ENCODE measurements around the gene ZNF865.

The ZNF865 gene

DNA sequence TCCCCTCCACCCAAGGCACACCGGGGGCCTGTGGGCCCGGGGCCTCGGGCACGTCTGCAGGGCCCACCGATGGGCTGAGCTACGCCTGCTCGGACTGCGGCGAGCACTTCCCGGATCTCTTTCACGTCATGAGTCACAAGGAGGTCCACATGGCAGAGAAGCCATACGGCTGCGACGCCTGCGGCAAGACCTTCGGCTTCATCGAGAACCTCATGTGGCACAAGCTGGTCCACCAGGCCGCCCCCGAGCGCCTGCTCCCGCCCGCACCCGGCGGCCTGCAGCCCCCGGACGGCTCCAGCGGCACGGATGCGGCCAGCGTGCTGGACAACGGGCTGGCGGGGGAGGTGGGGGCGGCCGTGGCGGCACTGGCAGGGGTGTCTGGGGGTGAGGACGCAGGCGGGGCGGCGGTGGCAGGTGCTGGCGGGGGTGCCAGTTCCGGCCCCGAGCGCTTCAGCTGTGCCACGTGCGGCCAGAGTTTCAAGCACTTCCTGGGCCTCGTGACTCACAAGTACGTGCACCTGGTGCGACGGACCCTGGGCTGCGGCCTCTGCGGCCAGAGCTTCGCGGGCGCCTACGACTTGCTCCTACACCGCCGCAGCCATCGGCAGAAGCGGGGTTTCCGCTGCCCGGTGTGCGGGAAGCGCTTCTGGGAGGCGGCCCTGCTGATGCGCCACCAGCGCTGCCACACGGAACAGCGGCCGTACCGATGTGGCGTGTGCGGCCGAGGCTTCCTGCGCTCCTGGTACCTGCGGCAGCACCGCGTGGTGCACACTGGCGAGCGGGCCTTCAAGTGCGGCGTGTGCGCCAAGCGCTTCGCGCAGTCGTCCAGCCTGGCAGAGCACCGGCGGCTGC, 10.3 kb downstream of the ZNF865 start:
- TF ChIP-seq, protein P1, sequence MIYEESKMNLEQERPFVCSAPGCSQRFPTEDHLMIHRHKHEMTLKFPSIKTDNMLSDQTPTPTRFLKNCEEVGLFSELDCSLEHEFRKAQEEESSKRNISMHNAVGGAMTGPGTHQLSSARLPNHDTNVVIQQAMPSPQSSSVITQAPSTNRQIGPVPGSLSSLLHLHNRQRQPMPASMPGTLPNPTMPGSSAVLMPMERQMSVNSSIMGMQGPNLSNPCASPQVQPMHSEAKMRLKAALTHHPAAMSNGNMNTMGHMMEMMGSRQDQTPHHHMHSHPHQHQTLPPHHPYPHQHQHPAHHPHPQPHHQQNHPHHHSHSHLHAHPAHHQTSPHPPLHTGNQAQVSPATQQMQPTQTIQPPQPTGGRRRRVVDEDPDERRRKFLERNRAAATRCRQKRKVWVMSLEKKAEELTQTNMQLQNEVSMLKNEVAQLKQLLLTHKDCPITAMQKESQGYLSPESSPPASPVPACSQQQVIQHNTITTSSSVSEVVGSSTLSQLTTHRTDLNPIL (CRISPR knock-in tag; IDR thresholded peaks at IDR 0.05; ENCODE audit: low read depth): no peak
- ATAC-seq: no peak

DNA sequence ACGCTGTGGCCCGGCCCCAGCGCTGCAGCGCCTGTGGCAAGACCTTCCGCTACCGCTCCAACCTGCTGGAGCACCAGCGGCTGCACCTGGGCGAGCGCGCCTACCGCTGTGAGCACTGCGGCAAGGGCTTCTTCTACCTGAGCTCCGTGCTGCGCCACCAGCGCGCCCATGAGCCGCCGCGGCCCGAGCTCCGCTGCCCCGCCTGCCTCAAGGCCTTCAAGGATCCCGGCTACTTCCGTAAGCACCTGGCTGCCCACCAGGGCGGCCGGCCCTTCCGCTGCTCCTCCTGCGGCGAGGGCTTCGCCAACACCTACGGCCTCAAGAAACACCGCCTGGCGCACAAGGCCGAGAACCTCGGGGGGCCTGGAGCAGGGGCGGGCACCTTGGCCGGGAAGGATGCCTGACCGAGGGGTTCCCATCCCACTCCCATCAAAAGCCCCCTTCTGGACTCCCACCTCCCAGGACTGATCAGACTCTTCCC, 11.0 kb downstream of the ZNF865 start:
- no peak for TF ChIP-seq BACH2 (CRISPR knock-in tag; IDR thresholded peaks at IDR 0.05; ENCODE audit: borderline replicate concordance)
- TF ChIP-seq ARNTL (CRISPR knock-in tag; IDR thresholded peaks at IDR 0.05; ENCODE audit: borderline replicate concordance, low read depth): no peak
- no peak for ATAC-seq

DNA sequence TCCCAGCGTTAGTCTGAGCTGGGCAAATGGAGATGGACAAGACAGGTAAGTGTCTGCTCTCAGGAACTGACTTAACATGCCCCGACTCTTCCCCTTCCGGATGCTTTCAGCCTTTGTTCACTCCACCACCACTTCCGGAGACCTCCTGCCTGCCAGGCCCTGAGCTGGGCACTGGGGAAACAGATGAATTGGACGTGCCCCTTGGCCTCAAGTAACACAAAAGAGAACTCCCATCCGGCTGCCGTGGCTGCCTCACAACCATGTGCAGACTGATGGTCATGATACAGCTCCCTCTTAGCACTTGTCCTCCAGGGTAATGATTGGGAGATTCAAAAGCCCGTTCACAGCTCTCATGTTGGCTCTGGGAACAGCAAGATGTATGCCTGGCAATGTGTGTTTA, 12.0 kb downstream of the ZNF865 start:
- no peak for ATAC-seq

DNA sequence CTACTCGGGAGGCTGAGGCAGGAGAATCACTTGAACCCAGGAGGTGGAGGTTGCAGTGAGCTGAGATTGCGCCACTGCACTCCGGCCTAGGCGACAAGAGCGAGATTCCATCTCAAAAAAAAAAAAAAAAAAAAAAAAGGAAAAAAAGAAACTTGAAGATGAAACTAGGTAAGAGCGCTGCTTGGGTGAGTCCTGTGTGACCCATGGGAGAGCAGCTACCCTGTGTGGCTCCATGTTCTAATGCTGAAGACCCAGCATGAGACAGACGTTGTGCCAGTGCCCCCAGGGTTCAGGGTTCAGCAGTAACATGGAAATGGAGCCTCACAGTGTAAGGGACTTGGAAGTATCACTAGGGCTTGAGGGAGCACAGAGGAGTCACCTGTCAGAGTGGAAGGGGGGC, 13.0 kb downstream of the ZNF865 start:
- TF ChIP-seq ZFP30 (CRISPR knock-in tag; IDR thresholded peaks at IDR 0.05) (no peak), ZNF70 (CRISPR knock-in tag; IDR thresholded peaks at IDR 0.05) (no peak), ISL1 (CRISPR knock-in tag; IDR thresholded peaks at IDR 0.05) (no peak), CSDC2 (CRISPR knock-in tag; IDR thresholded peaks at IDR 0.05) (no peak), RARB (CRISPR knock-in tag; IDR thresholded peaks at IDR 0.05) (no peak), SNAI2 (CRISPR knock-in tag; IDR thresholded peaks at IDR 0.05) (no peak), GLIS3 (CRISPR knock-in tag; IDR thresholded peaks at IDR 0.05) (no peak), BACH2 (CRISPR knock-in tag; IDR thresholded peaks at IDR 0.05; ENCODE audit: borderline replicate concordance) (no peak), TCF4 (CRISPR knock-in tag; IDR thresholded peaks at IDR 0.05; ENCODE audit: borderline replicate concordance) (no peak), ZNF8 (CRISPR knock-in tag; IDR thresholded peaks at IDR 0.05) (no peak), TOX (CRISPR knock-in tag; IDR thresholded peaks at IDR 0.05; ENCODE audit: borderline replicate concordance) (no peak), ZFP3 (CRISPR knock-in tag; IDR thresholded peaks at IDR 0.05) (no peak), PPARA (CRISPR knock-in tag; IDR thresholded peaks at IDR 0.05; ENCODE audit: borderline replicate concordance) (no peak), ZNF565 (CRISPR knock-in tag; conservative IDR thresholded peaks at IDR 0.05; ENCODE audit: low read depth) (no peak)
- TF ChIP-seq, protein P1 (CRISPR knock-in tag; IDR thresholded peaks at IDR 0.05; ENCODE audit: low read depth): no peak
- ATAC-seq: no peak

More for the DNA sequence above, 12.0 kb downstream of the ZNF865 start:
- TF ChIP-seq, protein P2, sequence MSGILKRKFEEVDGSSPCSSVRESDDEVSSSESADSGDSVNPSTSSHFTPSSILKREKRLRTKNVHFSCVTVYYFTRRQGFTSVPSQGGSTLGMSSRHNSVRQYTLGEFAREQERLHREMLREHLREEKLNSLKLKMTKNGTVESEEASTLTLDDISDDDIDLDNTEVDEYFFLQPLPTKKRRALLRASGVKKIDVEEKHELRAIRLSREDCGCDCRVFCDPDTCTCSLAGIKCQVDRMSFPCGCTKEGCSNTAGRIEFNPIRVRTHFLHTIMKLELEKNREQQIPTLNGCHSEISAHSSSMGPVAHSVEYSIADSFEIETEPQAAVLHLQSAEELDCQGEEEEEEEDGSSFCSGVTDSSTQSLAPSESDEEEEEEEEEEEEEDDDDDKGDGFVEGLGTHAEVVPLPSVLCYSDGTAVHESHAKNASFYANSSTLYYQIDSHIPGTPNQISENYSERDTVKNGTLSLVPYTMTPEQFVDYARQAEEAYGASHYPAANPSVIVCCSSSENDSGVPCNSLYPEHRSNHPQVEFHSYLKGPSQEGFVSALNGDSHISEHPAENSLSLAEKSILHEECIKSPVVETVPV (CRISPR knock-in tag; IDR thresholded peaks at IDR 0.05): no peak
- no peak for TF ChIP-seq ZFP30 (CRISPR knock-in tag; IDR thresholded peaks at IDR 0.05)
- TF ChIP-seq BACH2 (CRISPR knock-in tag; IDR thresholded peaks at IDR 0.05; ENCODE audit: borderline replicate concordance): no peak
- TF ChIP-seq ISL1 (CRISPR knock-in tag; IDR thresholded peaks at IDR 0.05): no peak
- TF ChIP-seq, protein P3, sequence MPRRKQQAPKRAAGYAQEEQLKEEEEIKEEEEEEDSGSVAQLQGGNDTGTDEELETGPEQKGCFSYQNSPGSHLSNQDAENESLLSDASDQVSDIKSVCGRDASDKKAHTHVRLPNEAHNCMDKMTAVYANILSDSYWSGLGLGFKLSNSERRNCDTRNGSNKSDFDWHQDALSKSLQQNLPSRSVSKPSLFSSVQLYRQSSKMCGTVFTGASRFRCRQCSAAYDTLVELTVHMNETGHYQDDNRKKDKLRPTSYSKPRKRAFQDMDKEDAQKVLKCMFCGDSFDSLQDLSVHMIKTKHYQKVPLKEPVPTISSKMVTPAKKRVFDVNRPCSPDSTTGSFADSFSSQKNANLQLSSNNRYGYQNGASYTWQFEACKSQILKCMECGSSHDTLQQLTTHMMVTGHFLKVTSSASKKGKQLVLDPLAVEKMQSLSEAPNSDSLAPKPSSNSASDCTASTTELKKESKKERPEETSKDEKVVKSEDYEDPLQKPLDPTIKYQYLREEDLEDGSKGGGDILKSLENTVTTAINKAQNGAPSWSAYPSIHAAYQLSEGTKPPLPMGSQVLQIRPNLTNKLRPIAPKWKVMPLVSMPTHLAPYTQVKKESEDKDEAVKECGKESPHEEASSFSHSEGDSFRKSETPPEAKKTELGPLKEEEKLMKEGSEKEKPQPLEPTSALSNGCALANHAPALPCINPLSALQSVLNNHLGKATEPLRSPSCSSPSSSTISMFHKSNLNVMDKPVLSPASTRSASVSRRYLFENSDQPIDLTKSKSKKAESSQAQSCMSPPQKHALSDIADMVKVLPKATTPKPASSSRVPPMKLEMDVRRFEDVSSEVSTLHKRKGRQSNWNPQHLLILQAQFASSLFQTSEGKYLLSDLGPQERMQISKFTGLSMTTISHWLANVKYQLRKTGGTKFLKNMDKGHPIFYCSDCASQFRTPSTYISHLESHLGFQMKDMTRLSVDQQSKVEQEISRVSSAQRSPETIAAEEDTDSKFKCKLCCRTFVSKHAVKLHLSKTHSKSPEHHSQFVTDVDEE (CRISPR knock-in tag; IDR thresholded peaks at IDR 0.05): no peak
- TF ChIP-seq RARB (CRISPR knock-in tag; IDR thresholded peaks at IDR 0.05): no peak
- no peak for TF ChIP-seq ZNF70 (CRISPR knock-in tag; IDR thresholded peaks at IDR 0.05)
- no peak for TF ChIP-seq ZNF565 (CRISPR knock-in tag; conservative IDR thresholded peaks at IDR 0.05; ENCODE audit: low read depth)
- TF ChIP-seq ZNF8 (CRISPR knock-in tag; IDR thresholded peaks at IDR 0.05): no peak
- TF ChIP-seq GLIS3 (CRISPR knock-in tag; IDR thresholded peaks at IDR 0.05): no peak
- no peak for TF ChIP-seq ZC3H10 (CRISPR knock-in tag; IDR thresholded peaks at IDR 0.05)
- TF ChIP-seq TOX (CRISPR knock-in tag; IDR thresholded peaks at IDR 0.05; ENCODE audit: borderline replicate concordance): no peak
